Astrocyte (in vitro differentiated cells and primary cell): ENCODE measurements around the gene CTNND1. TPM values are rescaled to one million over a fixed set of nuclear protein-coding genes. Genes with fewer than 3 reads are reported as not detected.

Experiments
- DNase-seq: peaks from one replicate; pipeline ENCODE4 v3.0.0-alpha.2; 2010; ENCODE audit warnings: low read depth
- FAIRE-seq: peaks from 2 replicates; lab custom pipeline; 2011; peaks lifted over from hg19 to GRCh38; lab: Jason Lieb, UNC
- H2AFZ ChIP-seq: 2 replicates; pipeline ENCODE4 v1.6.0; 2012; ENCODE audit warnings: low read depth, low read length, inconsistent platforms
- H3K27ac ChIP-seq: 2 replicates; pipeline ENCODE4 v1.5.1; 2011; ENCODE audit warnings: low read depth, low read length, inconsistent platforms
- H3K27me3 ChIP-seq: 2 replicates; pipeline ENCODE4 v1.6.0; 2011; ENCODE audit warnings: low read length, inconsistent platforms; ENCODE audit not compliant: insufficient read depth
- H3K36me3 ChIP-seq: 2 replicates; pipeline ENCODE4 v1.5.1; 2011; ENCODE audit warnings: low read length, inconsistent platforms; ENCODE audit not compliant: insufficient read depth
- H3K4me1 ChIP-seq: 2 replicates; pipeline ENCODE4 v1.5.1; 2011; ENCODE audit warnings: low read length, inconsistent platforms; ENCODE audit not compliant: insufficient read depth
- H3K4me2 ChIP-seq: 2 replicates; pipeline ENCODE4 v1.6.0; 2012; ENCODE audit warnings: low read length, inconsistent platforms
- H3K4me3 ChIP-seq: 2 replicates; pipeline ENCODE4 v1.5.1; 2011; ENCODE audit warnings: low read depth, mild to moderate bottlenecking, low read length, inconsistent platforms; ENCODE audit not compliant: insufficient read depth
- H3K79me2 ChIP-seq: 2 replicates; pipeline ENCODE4 v1.6.0; 2012; ENCODE audit warnings: mild to moderate bottlenecking, low read length, inconsistent platforms; ENCODE audit not compliant: insufficient read depth
- H3K9ac ChIP-seq: 2 replicates; pipeline ENCODE4 v1.6.0; 2012; ENCODE audit warnings: mild to moderate bottlenecking, low read length, inconsistent platforms
- H3K9me3 ChIP-seq: 2 replicates; pipeline ENCODE4 v1.5.1; 2012; ENCODE audit warnings: low read depth, mild to moderate bottlenecking, low read length, inconsistent platforms; ENCODE audit not compliant: insufficient read depth
- H4K20me1 ChIP-seq: 2 replicates; pipeline ENCODE4 v1.6.0; 2012; ENCODE audit warnings: low read length, inconsistent platforms; ENCODE audit not compliant: insufficient read depth
- H3K27ac Mint-ChIP-seq: one replicate; pipeline ENCODE4 v1.8.0; 2021; ENCODE audit warnings: mild to moderate bottlenecking, mixed read lengths; ENCODE audit not compliant: unreplicated experiment
- H3K27me3 Mint-ChIP-seq: one replicate; pipeline ENCODE4 v1.8.0; 2021; ENCODE audit warnings: low read depth, mixed read lengths; ENCODE audit not compliant: unreplicated experiment
- H3K36me3 Mint-ChIP-seq: one replicate; pipeline ENCODE4 v1.8.0; 2021; ENCODE audit warnings: low read depth, mixed read lengths; ENCODE audit not compliant: unreplicated experiment
- H3K4me1 Mint-ChIP-seq: one replicate; pipeline ENCODE4 v1.8.0; 2021; ENCODE audit warnings: low read depth, mixed read lengths; ENCODE audit not compliant: unreplicated experiment
- H3K4me3 Mint-ChIP-seq: one replicate; pipeline ENCODE4 v1.8.0; 2021; ENCODE audit warnings: mild to moderate bottlenecking, moderate library complexity, mixed read lengths; ENCODE audit not compliant: unreplicated experiment
- H3K9me3 Mint-ChIP-seq: one replicate; pipeline ENCODE4 v1.8.0; 2021; ENCODE audit warnings: mild to moderate bottlenecking, mixed read lengths; ENCODE audit not compliant: unreplicated experiment
- EZH2 ChIP-seq: IDR thresholded peaks from 2 replicates; pipeline ENCODE4 v1.6.1; 2012; ENCODE audit warnings: mild to moderate bottlenecking, low read length, inconsistent platforms; ENCODE audit not compliant: insufficient read depth
- total RNA-seq: library from RNA; stranded (reverse); gene quantifications from 2 replicates; pipeline ENCODE4 v1.2.1, GENCODE V29; 2021
- TF ChIP-seq, protein P1 (sequence below): IDR thresholded peaks from 2 replicates; pipeline ENCODE4 v1.5.1; 2011; ENCODE audit warnings: low read depth, mild to moderate bottlenecking, inconsistent platforms, low read length, moderate library complexity; ENCODE audit not compliant: insufficient read depth

The CTNND1 gene
- total RNA-seq, 1 donor from 2014 or later, result 235 TPM

DNA sequence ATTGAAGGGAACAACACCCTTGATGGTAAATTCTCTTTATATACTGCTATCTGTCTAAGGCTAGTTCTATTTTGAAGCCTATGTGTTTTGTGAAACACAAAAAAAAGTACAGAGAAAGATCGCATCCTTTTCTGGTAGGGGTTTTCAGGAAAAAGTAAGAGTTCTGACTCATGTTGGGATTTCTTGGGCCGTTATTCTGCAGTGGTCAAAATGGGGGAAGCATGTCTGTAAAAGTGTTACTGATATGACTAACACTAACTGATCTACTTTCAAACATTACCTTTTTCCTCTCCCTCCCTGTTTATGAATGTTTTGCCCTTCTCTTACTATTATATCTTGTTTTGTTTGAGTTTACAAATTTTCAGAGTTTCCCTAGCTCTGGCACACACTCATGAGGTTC is 53.9 kb downstream of the CTNND1 start:
- FAIRE-seq (no peak), DNase-seq (no peak)
- peaks cover 26% of the 10 kb centered on the region for H3K36me3 Mint-ChIP-seq
- TF ChIP-seq EZH2, result no peak
- TF ChIP-seq, protein P1, sequence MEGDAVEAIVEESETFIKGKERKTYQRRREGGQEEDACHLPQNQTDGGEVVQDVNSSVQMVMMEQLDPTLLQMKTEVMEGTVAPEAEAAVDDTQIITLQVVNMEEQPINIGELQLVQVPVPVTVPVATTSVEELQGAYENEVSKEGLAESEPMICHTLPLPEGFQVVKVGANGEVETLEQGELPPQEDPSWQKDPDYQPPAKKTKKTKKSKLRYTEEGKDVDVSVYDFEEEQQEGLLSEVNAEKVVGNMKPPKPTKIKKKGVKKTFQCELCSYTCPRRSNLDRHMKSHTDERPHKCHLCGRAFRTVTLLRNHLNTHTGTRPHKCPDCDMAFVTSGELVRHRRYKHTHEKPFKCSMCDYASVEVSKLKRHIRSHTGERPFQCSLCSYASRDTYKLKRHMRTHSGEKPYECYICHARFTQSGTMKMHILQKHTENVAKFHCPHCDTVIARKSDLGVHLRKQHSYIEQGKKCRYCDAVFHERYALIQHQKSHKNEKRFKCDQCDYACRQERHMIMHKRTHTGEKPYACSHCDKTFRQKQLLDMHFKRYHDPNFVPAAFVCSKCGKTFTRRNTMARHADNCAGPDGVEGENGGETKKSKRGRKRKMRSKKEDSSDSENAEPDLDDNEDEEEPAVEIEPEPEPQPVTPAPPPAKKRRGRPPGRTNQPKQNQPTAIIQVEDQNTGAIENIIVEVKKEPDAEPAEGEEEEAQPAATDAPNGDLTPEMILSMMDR, result no peak
- Histone ChIP-seq H4K20me1 (peaks cover 29% of the 10 kb centered on the region), H3K27ac (no peak overlapping the region), H3K4me1 (no peaks in the 10 kb centered on the region), H3K27me3 (no peaks in the 10 kb centered on the region), H2AFZ (no peak overlapping the region), H3K4me3 (no peak overlapping the region), H3K36me3 (peaks cover 75% of the 10 kb centered on the region), H3K79me2 (no peaks in the 10 kb centered on the region), H3K9me3 (no peaks in the 10 kb centered on the region), H3K9ac (no peak overlapping the region), H3K4me2 (no peak overlapping the region)
- peaks cover 9% of the 10 kb centered on the region for H3K4me1 Mint-ChIP-seq
- H3K27ac Mint-ChIP-seq, result peak overlapping the region; percentile 7
- no peaks in the 10 kb centered on the region for H3K27me3 Mint-ChIP-seq
- H3K4me3 Mint-ChIP-seq, result no peak overlapping the region
- no peaks in the 10 kb centered on the region for H3K9me3 Mint-ChIP-seq

DNA sequence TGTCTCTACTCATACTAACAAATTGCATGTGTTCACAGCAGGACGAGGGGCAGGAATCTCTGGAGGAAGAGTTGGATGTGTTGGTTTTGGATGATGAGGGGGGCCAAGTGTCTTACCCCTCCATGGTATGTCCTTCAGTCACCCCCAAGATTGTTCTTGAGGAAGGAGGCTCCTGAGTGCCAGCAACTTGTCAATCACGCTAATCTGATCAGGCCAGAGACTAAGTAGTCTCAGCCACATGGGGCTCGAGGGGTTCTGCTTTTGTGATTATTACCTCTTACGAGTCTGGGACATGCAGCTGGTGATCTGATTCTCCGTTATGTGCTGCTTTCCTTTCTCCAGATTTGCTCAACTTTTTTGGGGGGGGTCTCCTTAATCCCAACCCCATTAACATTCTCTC is 54.3 kb downstream of the CTNND1 start:
- Histone ChIP-seq H3K27me3 (no peaks in the 10 kb centered on the region), H3K4me1 (no peaks in the 10 kb centered on the region), H3K79me2 (no peaks in the 10 kb centered on the region), H4K20me1 (peaks cover 25% of the 10 kb centered on the region), H3K4me3 (no peak overlapping the region), H2AFZ (no peak overlapping the region), H3K9me3 (no peaks in the 10 kb centered on the region), H3K9ac (no peak overlapping the region), H3K36me3 (peaks cover 72% of the 10 kb centered on the region), H3K4me2 (no peak overlapping the region), H3K27ac (no peak overlapping the region)
- H3K27me3 Mint-ChIP-seq, result no peaks in the 10 kb centered on the region
- TF ChIP-seq EZH2, result no peak
- TF ChIP-seq, protein P1, result no peak
- FAIRE-seq (no peak), DNase-seq (no peak)
- H3K4me1 Mint-ChIP-seq, result peaks cover 9% of the 10 kb centered on the region
- peak overlapping the region; percentile 22 for H3K27ac Mint-ChIP-seq
- H3K9me3 Mint-ChIP-seq, result no peaks in the 10 kb centered on the region
- no peak overlapping the region for H3K4me3 Mint-ChIP-seq
- peaks cover 26% of the 10 kb centered on the region for H3K36me3 Mint-ChIP-seq

DNA sequence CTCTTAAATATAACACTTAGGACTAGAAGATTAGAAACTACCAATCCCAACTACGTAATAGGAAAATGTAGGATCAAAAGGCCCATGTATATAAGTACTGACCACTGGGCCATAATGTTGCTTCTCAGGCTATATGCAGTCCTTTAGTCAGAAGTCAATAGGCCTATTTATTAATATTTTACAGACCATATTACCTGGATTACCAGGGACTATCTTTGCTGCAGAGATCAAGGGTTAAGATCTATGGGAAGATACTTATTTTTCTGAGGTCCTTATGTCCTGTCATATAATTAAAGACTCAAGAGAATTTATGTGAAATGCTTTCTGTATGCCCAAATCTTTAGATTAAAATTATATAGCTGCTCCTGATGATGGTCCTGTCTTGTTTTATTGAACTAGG is 57.2 kb downstream of the CTNND1 start:
- DNase-seq, result no peak
- no peaks in the 10 kb centered on the region for H3K27me3 ChIP-seq
- TF ChIP-seq EZH2, result no peak
- TF ChIP-seq, protein P1, result no peak
- no peaks in the 10 kb centered on the region for H3K27me3 Mint-ChIP-seq
- H3K9me3 ChIP-seq, result no peaks in the 10 kb centered on the region
- peaks cover 7% of the 10 kb centered on the region for H3K4me1 Mint-ChIP-seq
- H3K27ac ChIP-seq, result no peak overlapping the region
- peaks cover 46% of the 10 kb centered on the region for H3K36me3 ChIP-seq
- no peak overlapping the region for H2AFZ ChIP-seq
- H3K4me1 ChIP-seq, result no peaks in the 10 kb centered on the region
- H3K36me3 Mint-ChIP-seq, result peaks cover 25% of the 10 kb centered on the region
- peaks cover 16% of the 10 kb centered on the region for H4K20me1 ChIP-seq
- H3K4me3 ChIP-seq, result no peak overlapping the region
- no peak overlapping the region for H3K27ac Mint-ChIP-seq
- H3K9ac ChIP-seq, result no peak overlapping the region
- H3K4me2 ChIP-seq, result no peak overlapping the region
- H3K4me3 Mint-ChIP-seq, result no peak overlapping the region
- no peaks in the 10 kb centered on the region for H3K79me2 ChIP-seq
- no peaks in the 10 kb centered on the region for H3K9me3 Mint-ChIP-seq
- no peak for FAIRE-seq
